Loucy (cell line): Measurements from ENCODE around the gene ALMS1.

ENCODE experiments used
- H2AFZ ChIP-seq: fragments of 200-600 bp; sonication (generic); 2 replicates; pipeline ENCODE4 v1.6.0; 2016; ENCODE audit warnings: antibody characterized with exemption, mild to moderate bottlenecking, low read length, moderate library complexity
- H3F3A ChIP-seq: fragments of 200-600 bp; 2 replicates; pipeline ENCODE4 v1.6.0; 2016; ENCODE audit warnings: antibody characterized with exemption, low read depth, mild to moderate bottlenecking
- H3K27me3 ChIP-seq: fragments of 200-600 bp; sonication (generic); 2 replicates; pipeline ENCODE4 v1.6.1; 2014; ENCODE audit warnings: low read length, mild to moderate bottlenecking; ENCODE audit not compliant: insufficient read depth, poor library complexity, severe bottlenecking
- H3K36me3 ChIP-seq: fragments of 200-600 bp; sonication (generic); 2 replicates; pipeline ENCODE4 v1.6.1; 2016; ENCODE audit warnings: low read length; ENCODE audit not compliant: insufficient read depth
- H3K4me1 ChIP-seq: fragments of 200-600 bp; sonication (generic); 2 replicates; pipeline ENCODE4 v1.5.1; 2014; ENCODE audit warnings: low read length, mild to moderate bottlenecking; ENCODE audit not compliant: insufficient read depth, poor library complexity, severe bottlenecking
- H3K4me2 ChIP-seq: fragments of 200-600 bp; sonication (generic); 2 replicates; pipeline ENCODE4 v1.6.0; 2014; ENCODE audit warnings: antibody characterized with exemption, low read length, low read depth, mild to moderate bottlenecking; ENCODE audit not compliant: poor library complexity, severe bottlenecking
- H3K4me3 ChIP-seq: fragments of 200-600 bp; sonication (generic); 2 replicates; pipeline ENCODE4 v1.5.1; 2014; ENCODE audit warnings: low read length, mild to moderate bottlenecking, mixed read lengths; ENCODE audit not compliant: poor library complexity, severe bottlenecking
- H3K79me2 ChIP-seq: fragments of 200-600 bp; sonication (generic); 2 replicates; pipeline ENCODE4 v1.6.1; 2014; ENCODE audit warnings: low read length; ENCODE audit not compliant: insufficient read depth
- H3K9ac ChIP-seq: fragments of 200-600 bp; sonication (generic); 2 replicates; pipeline ENCODE4 v1.6.0; 2014; ENCODE audit warnings: mild to moderate bottlenecking, low read depth, low read length, moderate library complexity; ENCODE audit not compliant: poor library complexity, severe bottlenecking
- H3K9me2 ChIP-seq: fragments of 200-600 bp; sonication (generic); replicated peaks from 2 replicates; pipeline ENCODE4 v1.6.1; 2016; ENCODE audit warnings: low read depth, low read length, mixed read lengths
- H3K9me3 ChIP-seq: fragments of 200-600 bp; sonication (generic); 2 replicates; pipeline ENCODE4 v1.6.1; 2014; ENCODE audit warnings: mild to moderate bottlenecking, antibody characterized with exemption, low read length, low read depth; ENCODE audit not compliant: insufficient read depth
- H4K20me1 ChIP-seq: fragments of 200-600 bp; sonication (generic); 2 replicates; pipeline ENCODE4 v1.6.0; 2014; ENCODE audit warnings: antibody characterized with exemption, low read length, mild to moderate bottlenecking; ENCODE audit not compliant: insufficient read depth, poor library complexity, severe bottlenecking
- EZH2phosphoT487 ChIP-seq: fragments of 200-600 bp; IDR thresholded peaks from 2 replicates; pipeline ENCODE4 v1.6.1; 2018; ENCODE audit warnings: antibody characterized with exemption, mild to moderate bottlenecking, moderate library complexity, borderline replicate concordance
- TF ChIP-seq, protein P1 (sequence below): fragments of 200-600 bp; sonication (generic); conservative IDR thresholded peaks from 2 replicates; pipeline ENCODE4 v1.5.1; 2014; ENCODE audit warnings: mild to moderate bottlenecking, antibody characterized with exemption, low read length

Gene ALMS1

DNA sequence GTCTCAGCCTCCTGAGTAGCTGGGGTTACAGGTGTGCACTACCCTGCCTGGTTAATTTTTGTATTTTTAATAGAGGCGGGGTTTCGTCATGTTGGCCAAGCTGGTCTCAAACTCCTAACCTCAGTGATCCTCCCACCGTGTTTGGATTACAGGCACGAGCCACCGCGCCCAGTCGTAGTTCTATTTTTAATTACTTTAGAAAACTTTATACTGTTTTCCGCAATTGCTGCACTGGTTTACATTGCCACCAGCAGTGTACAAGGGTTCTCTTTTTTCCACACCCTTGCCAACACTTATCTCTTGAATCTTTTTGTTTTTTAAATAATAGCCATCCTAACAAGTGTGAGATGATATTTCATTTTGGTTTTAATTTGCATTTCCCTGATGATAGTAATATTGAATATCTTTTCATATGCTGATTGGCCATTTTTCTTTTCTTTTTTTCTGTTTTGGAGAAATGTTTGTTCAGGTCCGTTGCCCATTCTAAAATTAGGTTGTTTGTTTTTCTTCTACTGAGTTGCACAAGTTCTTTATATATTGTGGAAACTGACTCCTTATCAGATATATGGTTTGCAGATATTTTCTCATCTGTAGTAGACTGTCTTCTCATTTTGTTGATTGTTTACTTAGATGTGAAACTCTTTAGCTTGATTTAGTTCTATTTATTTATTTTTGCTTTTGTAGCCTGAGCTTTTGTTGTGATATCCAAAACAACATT lies 16.9 kb downstream of the ALMS1 start:
- no peak for TF ChIP-seq EZH2phosphoT487
- TF ChIP-seq, protein P1, sequence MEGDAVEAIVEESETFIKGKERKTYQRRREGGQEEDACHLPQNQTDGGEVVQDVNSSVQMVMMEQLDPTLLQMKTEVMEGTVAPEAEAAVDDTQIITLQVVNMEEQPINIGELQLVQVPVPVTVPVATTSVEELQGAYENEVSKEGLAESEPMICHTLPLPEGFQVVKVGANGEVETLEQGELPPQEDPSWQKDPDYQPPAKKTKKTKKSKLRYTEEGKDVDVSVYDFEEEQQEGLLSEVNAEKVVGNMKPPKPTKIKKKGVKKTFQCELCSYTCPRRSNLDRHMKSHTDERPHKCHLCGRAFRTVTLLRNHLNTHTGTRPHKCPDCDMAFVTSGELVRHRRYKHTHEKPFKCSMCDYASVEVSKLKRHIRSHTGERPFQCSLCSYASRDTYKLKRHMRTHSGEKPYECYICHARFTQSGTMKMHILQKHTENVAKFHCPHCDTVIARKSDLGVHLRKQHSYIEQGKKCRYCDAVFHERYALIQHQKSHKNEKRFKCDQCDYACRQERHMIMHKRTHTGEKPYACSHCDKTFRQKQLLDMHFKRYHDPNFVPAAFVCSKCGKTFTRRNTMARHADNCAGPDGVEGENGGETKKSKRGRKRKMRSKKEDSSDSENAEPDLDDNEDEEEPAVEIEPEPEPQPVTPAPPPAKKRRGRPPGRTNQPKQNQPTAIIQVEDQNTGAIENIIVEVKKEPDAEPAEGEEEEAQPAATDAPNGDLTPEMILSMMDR: no peak
- Histone ChIP-seq H3F3A (no peaks in the 10 kb centered on the region), H3K9me2 (no peaks in the 10 kb centered on the region), H3K9me3 (peaks cover 17% of the 10 kb centered on the region; the same call in 1 of the 2 replicates), H3K4me2 (no peak overlapping the region), H3K4me3 (no peak overlapping the region), H3K79me2 (peaks cover 79% of the 10 kb centered on the region), H3K36me3 (peaks cover 35% of the 10 kb centered on the region), H4K20me1 (no peaks in the 10 kb centered on the region), H3K9ac (no peak overlapping the region), H2AFZ (no peak overlapping the region), H3K4me1 (no peaks in the 10 kb centered on the region), H3K27me3 (no peaks in the 10 kb centered on the region)

DNA sequence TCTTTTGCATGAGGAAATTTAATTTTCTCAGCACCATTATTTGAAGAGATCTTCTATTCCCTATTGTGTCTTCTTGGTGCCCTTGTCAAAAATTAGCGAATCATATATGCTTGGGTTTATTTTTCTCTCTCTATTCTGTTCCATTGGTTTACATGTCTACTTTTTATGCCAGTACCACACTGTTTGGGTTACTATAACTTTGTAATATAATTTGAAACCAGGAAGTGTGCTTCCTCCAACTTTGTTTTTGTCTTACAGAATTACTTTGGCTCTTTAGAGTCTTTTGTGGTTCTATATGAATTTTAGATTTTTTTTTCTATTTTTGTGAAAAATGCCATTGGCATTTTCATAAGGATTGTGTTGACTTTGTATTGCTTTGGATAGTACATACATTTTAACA lies 17.6 kb downstream of the ALMS1 start:
- TF ChIP-seq, protein P1: no peak
- Histone ChIP-seq H3F3A (no peaks in the 10 kb centered on the region), H3K9ac (no peak overlapping the region), H3K4me2 (no peak overlapping the region), H3K9me2 (no peaks in the 10 kb centered on the region), H2AFZ (no peak overlapping the region), H3K4me3 (no peak overlapping the region), H3K9me3 (peaks cover 17% of the 10 kb centered on the region; the same call in 1 of the 2 replicates), H3K79me2 (peaks cover 79% of the 10 kb centered on the region), H3K27me3 (no peaks in the 10 kb centered on the region), H4K20me1 (no peaks in the 10 kb centered on the region), H3K36me3 (peaks cover 35% of the 10 kb centered on the region), H3K4me1 (no peaks in the 10 kb centered on the region)

DNA sequence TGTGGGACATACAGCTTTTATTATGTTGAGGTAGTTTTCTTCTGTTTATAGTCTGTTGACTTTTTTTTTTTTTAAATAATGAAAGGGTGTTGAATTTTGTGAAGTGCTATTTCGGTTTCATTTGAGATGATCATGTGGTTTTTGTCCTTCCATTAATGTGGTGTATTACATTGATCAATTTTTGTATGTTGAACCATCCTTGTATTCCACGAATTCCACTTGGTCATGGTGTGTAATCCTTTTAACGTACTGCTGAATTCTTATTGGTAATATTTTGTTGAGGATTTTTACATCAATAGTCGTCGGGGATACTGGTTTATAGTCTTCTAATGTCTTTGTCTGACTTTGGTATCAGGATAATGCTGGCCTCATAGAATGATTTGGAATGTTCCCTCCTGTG lies 18.8 kb downstream of the ALMS1 start:
- H3K4me1 ChIP-seq: no peaks in the 10 kb centered on the region

More for the DNA sequence above, 18.8 kb downstream of the ALMS1 start:
- Histone ChIP-seq H3K36me3 (peaks cover 30% of the 10 kb centered on the region), H3K79me2 (peaks cover 71% of the 10 kb centered on the region), H3K9ac (no peak overlapping the region), H3F3A (no peaks in the 10 kb centered on the region), H3K4me2 (no peak overlapping the region), H2AFZ (no peak overlapping the region), H3K9me2 (no peaks in the 10 kb centered on the region), H3K4me3 (no peak overlapping the region), H3K27me3 (no peaks in the 10 kb centered on the region), H3K9me3 (peaks cover 12% of the 10 kb centered on the region; the same call in 1 of the 2 replicates), H4K20me1 (no peaks in the 10 kb centered on the region)
- TF ChIP-seq, protein P1: no peak
- TF ChIP-seq EZH2phosphoT487: no peak
